Left renal pelvis (tissue), 4 donors: ENCODE results near the gene ADM. TPM values are rescaled to one million over a fixed set of nuclear protein-coding genes. Genes with fewer than 3 reads are reported as not detected.

Experiments used
- DNase-seq, 4 donors: peaks; one replicate each; pipeline ENCODE4 v3.0.0-alpha.2; 2013; ENCODE audit warnings: low read depth in 4 of 4, low spot score in 3 of 4
- polyA plus RNA-seq, 4 donors: library from polyadenylated mRNA; unstranded; fragments of 120-200 nt; gene quantifications; one replicate each; pipeline ENCODE4 v1.2.1, GENCODE V29; 2013; ENCODE audit not compliant: insufficient read length in 4 of 4

The ADM gene
- polyA plus RNA-seq, 4 donors: 6.0 to 13.3 (median 11.0) TPM

DNA sequence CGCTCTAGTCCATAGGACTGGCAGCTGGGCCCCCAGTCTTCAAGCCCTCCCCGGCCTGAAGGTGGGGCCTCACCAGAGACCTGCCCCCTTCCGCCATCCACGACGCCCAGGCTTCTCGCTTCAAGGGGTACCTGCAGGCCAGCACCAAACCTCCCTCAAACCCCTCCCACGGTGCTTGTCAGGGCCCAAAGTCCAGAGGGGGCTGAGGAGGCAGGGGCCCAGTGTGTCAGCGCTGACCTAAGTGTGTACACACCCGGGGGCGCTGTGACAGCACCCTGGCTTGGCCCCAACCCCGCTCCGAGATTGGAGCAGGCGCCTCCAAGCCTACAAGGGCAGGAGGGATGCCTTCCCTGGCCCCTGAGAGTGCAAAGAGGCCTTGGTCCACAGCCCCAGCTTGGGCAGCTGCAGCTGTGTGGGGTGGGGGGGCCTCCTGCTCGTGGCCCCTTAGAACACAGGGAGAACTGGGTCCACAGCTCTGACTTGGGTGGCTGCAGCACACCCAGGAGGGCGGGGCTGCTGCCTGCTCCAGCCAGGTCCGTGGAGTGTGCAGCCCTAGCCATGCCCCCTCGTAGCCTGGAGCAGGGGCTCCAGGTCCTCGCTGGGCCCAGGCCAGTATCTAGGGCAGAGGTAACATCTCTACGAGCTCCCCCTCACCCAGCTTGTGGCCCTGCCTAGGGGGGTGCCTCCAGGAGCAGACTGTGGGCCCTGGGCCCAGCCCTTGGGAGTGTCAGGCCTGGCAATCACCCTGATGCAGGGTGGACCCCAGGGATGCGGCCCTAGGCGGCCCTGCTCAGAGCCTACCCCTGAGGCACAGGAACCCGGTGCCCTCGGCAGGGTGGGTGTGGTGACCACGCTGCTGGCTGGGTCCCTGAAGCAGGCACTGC lies 15.8 kb upstream of the ADM start:
- DNase-seq: no peak

DNA sequence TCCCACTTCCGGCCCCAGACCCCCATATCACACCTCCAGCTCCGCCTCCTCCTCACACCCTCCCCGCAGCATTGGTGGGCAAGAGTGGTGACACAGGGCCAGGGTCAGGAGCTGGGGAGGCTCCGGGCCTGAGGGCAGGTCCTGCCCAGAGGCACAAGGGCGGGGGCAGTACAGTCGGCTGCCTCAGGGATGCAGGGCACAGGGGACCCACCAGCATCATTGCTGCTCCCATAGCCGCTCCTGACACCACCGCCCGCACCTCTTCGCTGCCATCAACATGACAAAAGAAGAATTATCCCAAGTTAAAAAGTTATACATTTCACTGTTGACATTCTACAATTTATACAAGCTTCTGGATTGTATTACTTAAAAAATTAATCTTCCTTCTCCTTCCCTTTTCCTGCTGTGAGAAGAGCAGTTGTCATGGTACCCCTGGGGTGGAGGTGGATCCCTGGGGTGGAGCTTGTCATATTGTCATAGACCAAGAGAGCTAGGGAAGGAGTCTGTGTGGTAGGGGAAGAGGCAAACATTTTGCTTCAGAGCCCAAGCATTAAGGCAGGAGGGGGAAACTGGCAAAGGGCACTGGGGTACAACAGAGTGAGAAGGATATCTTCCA lies 15.0 kb upstream of the ADM start:
- DNase-seq: no peak

DNA sequence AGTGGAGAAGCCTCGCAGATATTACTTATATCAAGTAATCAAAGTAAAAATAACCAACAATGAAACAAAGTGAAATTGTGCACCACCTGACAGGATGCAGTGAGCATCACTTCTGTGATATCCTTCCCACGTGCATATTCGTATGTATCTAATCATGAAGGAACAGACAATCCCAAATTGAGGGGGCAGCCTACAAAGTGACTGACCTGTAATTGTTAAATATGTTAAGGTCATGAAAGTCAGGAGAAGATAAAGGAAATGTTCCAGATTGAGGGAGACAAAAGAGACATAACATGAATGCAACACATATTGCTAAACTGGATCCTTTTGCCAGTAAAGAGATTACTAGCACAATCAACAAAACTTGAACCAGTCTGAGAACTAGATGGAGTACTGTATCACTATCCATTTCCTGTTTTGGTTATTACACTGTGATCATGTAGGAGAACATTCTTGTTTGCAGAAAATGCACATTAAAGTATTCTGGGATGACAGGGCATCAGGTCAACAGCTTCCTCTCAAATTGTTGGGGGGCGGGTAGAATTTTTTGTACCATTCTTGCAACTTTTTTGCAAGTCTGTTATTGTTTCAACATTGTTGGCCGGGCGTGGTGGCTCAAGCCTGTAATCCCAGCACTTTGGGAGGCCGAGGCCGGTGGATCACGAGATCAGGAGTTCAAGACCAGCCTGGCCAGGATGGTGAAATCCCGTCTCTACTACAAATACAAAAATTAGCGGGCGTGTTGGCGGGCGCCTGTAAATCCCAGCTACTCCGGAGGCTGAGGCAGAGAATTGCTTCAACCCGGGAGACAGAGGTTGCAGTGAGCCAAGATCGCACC lies 12.9 kb upstream of the ADM start:
- no peak for DNase-seq

DNA sequence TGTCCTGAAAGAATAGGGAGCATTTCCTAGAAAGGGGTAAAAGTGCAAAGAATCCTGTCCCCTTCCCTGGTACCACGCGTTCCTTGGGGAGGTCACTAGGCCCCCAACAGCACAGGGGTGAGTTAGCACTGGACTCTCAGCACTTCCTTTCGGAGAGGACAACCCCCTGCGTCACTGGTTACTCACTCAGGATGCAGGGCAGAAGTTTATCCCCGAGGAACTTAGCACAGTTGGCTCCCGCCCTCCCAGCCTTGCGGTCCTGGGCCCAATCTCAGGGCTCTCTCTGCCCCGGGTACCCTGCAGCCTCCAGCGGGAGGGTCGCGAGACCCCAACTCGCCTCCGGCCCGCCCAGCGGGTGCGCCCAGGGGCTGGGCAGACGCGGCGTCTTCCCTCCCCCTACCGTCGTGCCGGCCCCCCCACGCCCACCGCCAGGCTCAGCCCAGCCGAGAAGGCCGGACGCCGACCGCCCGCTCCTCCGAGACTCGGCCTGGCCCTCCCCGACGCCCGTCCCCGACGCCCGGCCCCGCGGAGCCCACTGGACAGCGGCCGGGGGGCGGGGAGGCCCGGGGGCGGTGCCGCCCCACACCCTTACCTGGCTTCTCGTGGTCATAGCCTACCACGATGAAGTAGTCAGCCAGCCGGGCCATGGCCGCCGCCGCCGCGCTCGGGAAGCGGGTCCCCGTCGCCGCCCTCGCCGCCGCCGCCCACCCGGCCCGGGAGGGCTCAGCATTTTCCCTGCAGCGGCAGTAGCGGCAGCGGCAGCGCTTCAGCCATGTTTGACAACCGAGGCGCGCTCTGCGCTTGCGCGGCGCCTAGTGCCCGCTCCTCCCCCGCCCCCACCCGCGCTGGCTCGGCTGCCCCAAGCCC lies 11.2 kb upstream of the ADM start, which contains the start of gene SBF2:
Gene SBF2, minus strand, starts transcription at position 797 of the 867 bp plus-strand sequence. Its CDS starts 150 bp downstream, at position 647.
- DNase-seq: peak in 2 of 4 donors; percentile 50 to 62

DNA sequence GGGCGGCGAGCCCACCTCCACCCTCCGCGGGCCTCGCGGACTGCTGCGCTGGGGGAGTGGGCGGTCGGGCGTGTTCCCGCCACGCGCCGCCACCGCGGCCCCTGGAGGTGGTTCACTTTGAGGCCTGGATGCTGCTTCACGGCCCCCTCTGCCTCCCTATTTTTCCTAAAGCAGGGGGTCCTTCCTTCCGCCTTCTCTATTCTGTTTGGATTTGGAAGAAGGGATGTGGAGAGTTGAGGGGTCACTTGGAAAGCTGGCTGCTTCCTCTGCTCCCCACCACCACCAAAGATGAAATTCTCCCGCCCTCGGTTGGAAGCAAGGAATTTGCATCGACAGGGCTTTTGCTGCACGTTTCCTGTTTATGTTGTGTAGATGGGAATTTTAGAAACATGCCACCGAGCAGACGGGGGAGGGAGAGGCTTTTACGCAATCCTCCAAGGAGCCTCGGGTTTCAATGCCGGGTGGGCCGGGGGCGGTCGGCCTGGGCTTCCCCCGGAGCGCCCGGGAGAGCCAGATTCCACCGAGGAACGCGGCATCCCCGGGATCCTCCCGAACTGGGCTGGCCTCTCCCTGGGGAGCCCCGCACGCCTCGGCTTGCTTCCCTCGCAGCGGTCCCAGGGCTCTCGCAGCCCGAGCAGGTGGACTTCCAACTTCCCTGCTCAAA lies 10.5 kb upstream of the ADM start:
- peak in 2 of 4 donors; percentile 72 to 73 for DNase-seq

DNA sequence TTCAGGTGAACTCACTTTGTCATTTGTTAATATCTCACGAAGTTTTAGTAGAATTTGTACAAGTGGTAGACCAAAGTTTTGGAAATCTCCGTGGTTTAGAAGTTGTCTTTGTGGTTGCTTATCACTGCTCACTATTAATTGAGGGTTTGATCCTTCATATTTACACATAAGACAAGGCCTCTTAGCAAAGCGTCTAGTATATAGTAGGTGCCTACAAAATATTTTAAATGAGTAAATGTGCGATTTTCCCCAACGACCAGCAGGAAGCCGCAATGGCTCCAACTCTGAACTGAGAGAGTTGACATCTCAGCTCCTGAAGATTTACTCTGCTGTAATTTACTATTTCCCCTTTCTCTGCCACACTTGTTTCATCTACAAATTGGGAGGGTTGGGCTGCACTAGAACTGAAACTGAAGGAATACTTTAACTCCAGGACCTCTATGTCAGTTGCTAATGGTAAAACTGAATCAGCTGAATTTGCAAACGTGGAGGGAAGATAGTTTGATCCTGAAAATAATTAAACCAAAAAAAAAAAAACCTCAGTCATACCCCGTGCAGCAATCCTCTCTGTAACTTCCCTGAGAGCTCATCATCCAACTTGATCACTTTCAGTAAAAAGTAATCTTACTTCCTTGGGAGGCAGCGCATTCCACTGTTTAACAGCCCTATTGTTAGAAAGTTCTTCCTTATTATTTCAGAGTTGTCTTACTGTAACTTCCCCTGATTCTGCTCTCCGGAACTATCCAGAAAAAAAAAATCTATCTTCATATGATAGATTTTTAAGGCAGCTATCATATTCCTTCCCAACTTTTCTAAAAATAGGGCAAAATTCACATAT lies 9.6 kb upstream of the ADM start:
- DNase-seq: no peak

DNA sequence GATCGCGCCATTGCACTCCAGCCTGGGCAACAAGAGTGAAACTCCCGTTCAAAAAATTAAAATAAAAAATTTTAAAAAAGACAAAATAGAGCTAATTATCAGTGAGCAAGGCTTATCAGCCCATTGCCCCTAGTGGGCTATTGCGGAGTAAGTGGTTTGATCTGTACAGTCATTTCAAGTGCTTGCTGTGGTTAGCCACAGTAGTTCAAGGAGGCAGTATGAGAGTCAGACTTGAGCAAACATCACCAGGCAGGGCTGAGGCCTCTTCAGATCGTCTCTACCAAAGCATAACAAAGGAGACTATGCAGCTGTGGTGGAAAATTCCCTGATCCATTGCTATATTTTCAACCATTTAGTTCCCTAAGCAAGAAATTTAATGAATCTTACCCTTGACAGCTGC lies 6.5 kb upstream of the ADM start:
- no peak for DNase-seq

DNA sequence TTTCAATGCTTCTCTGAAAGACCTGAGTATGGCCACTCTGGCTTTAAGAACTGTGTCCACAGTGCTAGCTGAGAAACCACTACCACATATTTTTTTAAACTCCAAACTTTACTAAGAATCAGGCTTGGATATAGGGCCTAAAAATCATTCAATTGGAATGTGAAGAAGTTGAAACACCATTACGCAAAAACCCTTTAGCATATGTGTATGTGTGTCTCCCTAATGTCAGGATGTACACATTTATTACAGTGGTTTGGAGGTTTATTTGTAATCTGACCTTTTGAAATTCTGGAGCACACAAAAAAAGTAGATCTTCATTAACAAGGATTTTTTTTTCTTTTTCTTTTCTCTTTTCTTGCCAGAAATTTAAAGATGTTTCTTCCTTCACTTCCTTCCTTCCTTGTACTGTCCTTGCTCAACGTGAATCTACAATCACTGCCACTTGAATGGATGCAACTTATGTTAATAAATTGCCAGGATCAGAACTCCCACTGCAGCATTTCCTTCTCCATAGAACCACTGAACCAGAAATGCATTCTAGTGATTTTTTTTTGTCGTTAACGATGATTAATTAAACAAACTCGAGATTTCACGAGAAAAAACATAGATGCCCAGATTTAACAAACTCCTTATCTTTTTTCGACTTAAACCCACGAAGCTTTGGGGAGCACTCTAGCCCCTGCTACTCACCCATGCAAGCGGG lies 3.1 kb upstream of the ADM start:
- no peak for DNase-seq

DNA sequence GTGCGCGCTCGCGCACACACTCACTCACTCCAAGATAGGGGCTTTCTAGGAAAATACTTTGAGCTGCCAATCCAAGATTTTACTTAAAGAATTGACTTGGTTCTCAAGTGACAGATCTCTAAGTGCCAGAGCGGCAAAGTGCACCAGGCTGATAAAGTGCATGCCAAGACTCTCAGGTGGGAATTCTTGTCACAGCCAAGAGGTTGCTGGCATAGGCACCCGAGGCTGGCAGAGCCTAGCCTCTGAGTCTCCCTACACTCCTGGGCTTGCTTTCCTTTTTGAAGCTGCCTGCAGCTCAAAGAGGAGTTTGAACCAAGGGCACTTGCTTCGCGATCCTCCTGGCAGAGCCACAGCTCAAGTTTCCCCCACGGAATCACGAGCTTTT lies 2.5 kb upstream of the ADM start:
- DNase-seq: peak in 1 of 4 donors; percentile 33

DNA sequence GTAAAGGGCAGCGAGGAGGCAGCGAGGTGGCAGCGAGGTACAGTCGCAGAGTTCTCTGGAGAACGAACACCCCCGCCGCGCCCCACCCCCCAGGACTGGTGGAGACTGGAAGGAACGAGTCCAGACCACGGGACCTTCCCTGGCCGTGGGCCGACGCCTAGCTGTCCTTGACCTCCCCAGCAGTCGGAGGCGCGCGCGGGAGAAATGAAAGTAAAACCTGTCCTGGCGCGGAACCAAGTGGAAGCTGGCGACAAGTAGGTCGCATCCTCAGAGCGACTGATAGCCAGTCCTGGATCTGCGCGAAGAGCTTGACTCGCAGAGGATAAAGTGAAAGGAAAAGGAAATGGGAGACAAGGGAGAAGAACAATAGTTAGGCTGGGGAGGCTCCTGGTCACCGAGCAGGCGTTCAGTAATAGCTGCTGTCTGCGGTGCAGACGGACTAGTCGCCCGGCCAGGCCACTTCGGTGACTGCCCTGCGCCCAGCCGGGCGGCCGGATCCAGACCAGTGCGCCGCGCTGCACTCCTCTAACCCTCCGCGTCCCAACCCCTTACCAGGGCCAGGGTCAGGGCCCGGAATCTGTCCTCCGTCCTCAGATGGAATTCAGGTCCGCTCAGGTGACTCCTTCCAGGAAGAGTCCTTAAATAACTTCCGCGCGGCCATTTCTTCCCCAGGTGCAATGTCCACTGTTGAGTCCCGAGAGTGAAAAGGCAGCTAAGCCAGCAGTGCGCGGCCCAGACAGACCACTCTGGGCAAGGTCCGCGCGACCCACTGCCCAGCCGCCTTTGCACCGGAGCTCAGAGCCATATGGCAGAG lies 1.9 kb upstream of the ADM start:
- peak in 2 of 4 donors; percentile 54 to 67 for DNase-seq

DNA sequence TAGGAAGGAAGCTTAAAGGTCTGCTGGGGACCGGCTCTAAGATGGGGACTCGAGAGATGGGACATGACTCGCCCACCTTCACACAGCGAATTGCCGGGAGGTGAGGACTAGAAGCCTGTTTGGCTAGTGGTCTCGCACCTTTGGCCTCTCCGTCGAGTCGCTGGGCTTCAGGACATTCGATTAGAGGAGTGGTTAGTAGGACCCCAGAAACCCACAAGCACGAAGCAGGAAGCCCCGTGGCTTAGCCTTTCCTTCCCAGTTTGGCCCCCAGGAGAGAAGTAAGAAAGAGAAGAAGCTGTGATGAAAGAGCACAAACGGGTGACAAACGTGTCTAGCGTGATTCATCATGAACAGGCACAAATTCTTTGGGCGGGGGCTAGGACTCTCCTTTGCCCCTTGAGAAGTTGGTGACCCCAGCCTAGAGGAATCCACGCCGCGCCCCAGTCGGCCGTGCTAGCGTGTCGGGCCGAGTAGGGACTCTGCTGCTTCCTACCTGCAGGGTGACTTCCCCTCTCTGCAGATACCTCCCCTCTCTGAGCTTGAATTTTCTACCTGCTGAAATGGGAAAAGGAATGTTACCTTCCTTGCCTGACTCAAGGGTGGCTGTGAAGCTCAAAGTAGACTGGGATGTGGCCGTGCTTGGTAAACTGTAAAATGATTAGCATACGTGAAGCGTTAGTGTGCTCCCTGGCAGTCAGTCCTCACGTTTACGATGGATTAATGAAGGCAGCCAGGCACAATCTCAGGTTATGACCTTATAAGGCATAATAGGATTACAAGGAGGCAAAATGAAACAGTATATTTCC lies 1.1 kb upstream of the ADM start:
- DNase-seq: no peak

DNA sequence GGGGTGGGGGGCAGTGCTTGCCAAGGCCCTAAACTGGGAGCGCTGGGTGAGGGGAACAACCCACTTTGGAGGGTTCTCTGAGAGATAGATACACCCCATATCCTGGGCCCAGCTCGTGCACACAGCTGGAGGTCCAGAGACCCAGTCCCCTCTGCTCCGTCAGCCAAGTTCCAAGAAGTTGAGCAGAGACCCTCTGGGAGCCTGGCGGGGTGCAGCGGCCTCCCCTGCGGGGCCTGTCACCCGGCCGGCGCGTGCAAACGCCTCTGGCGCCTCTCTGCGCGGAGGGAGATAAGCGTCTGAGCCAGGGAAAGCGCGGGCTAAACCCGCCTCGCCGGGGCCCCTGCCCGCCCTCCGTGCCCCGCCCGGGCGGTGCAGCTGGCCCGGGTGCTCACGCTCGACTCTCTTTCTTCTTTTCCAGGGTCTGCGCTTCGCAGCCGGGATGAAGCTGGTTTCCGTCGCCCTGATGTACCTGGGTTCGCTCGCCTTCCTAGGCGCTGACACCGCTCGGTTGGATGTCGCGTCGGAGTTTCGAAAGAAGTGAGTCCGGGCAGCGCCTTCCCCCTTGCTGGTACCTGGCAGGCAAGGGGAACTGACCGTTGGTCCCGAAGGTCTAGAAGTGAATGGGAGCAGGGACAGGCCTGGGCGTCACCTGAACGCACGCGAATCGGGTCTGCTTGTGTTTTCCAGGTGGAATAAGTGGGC lies 540 bp downstream of the ADM start:
- no peak for DNase-seq

DNA sequence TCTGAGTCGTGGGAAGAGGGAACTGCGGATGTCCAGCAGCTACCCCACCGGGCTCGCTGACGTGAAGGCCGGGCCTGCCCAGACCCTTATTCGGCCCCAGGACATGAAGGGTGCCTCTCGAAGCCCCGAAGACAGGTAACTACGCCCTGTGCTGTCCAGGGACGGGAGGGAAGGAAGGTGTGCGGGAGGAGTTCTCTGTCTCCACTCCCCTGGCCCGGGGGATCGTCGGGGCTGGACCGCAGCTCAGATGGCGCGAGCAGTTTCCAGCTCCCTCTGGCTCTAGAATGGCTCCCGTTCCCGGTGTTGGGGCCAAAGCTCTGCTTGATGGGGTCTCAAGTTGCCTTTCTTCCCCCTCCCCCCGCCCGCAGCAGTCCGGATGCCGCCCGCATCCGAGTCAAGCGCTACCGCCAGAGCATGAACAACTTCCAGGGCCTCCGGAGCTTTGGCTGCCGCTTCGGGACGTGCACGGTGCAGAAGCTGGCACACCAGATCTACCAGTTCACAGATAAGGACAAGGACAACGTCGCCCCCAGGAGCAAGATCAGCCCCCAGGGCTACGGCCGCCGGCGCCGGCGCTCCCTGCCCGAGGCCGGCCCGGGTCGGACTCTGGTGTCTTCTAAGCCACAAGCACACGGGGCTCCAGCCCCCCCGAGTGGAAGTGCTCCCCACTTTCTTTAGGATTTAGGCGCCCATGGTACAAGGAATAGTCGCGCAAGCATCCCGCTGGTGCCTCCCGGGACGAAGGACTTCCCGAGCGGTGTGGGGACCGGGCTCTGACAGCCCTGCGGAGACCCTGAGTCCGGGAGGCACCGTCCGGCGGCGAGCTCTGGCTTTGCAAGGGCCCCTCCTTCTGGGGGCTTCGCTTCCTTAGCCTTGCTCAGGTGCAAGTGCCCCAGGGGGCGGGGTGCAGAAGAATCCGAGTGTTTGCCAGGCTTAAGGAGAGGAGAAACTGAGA lies 1.4 kb downstream of the ADM start:
- no peak for DNase-seq

DNA sequence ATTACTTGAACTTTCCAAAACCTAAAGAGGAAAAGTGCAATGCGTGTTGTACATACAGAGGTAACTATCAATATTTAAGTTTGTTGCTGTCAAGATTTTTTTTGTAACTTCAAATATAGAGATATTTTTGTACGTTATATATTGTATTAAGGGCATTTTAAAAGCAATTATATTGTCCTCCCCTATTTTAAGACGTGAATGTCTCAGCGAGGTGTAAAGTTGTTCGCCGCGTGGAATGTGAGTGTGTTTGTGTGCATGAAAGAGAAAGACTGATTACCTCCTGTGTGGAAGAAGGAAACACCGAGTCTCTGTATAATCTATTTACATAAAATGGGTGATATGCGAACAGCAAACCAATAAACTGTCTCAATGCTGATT lies 2.1 kb downstream of the ADM start:
- DNase-seq: no peak
